ENCODE data around the gene OMP.

The OMP gene

DNA sequence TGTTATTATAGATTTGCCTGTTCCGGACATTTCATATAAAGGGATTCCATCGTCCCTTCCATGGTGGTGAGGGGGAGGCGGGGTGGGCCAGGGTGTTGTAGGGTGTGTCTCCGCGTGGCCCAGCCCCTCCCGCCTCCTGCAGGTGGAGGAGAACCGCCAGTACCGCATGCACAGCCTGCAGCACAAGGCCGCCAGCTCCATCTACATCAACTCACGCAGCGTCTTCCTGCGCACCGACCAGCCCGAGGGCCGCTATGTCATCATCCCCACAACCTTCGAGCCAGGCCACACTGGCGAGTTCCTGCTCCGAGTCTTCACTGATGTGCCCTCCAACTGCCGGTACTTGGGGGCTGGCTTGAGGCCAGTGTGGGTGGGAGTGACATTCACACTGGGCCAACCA is 17.9 kb downstream of the OMP start:
- TF ChIP-seq, protein P1, sequence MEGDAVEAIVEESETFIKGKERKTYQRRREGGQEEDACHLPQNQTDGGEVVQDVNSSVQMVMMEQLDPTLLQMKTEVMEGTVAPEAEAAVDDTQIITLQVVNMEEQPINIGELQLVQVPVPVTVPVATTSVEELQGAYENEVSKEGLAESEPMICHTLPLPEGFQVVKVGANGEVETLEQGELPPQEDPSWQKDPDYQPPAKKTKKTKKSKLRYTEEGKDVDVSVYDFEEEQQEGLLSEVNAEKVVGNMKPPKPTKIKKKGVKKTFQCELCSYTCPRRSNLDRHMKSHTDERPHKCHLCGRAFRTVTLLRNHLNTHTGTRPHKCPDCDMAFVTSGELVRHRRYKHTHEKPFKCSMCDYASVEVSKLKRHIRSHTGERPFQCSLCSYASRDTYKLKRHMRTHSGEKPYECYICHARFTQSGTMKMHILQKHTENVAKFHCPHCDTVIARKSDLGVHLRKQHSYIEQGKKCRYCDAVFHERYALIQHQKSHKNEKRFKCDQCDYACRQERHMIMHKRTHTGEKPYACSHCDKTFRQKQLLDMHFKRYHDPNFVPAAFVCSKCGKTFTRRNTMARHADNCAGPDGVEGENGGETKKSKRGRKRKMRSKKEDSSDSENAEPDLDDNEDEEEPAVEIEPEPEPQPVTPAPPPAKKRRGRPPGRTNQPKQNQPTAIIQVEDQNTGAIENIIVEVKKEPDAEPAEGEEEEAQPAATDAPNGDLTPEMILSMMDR (conservative IDR thresholded peaks at IDR 0.05; ENCODE audit: low read depth, low read length) = no peak
- no peak overlapping the region for H3K27ac ChIP-seq

DNA sequence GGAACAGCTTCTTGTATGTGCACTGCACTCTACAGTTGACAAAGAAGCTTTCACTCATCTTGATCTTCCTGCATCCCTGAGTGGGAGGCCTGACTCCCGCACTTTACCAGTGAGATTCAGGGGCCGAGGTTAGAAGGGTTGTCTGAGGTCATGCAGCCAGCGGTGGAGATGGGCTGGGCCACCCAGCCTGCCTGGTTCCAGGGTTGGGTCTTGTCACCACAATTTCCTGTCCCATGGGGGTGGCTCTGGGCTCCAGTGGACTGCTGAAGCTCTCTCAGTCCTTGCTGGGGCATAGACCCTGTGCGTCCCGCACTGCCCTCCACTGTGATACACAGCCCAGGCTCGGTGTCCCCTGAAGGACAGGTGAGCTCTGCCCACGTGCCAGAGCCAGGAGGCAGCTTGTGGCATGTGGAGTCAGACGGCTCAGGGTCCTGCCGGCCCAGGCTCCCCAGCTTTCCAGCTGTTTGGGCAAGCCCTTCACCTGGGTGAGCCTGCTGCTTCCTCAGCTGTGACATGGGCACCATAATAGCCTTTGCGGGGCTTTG is 18.5 kb downstream of the OMP start:
- no peak overlapping the region for H3K4me3 ChIP-seq (IDR thresholded peaks at IDR 0.05; ENCODE audit: insufficient read depth, low read depth, low read length)
- no peaks in the 10 kb centered on the region for H3K4me1 ChIP-seq (ENCODE audit: low read depth, poor library complexity, severe bottlenecking)
- H3K4me2 ChIP-seq = no peak overlapping the region
- H3K27ac ChIP-seq = no peak overlapping the region
- no peaks in the 10 kb centered on the region for H3K79me2 ChIP-seq (ENCODE audit: insufficient read depth, low read depth)
- H2AFZ ChIP-seq (ENCODE audit: low read depth) = no peak overlapping the region
- H3K27me3 ChIP-seq (ENCODE audit: insufficient read depth, low read depth) = no peaks in the 10 kb centered on the region
- H4K20me1 ChIP-seq (ENCODE audit: insufficient read depth) = no peaks in the 10 kb centered on the region
- H3K9ac ChIP-seq = no peak overlapping the region
- TF ChIP-seq, protein P1 (conservative IDR thresholded peaks at IDR 0.05; ENCODE audit: low read depth, low read length) = no peak
- H3K36me3 ChIP-seq (ENCODE audit: insufficient read depth) = no peaks in the 10 kb centered on the region

More for the DNA sequence above, 17.9 kb downstream of the OMP start:
- Histone ChIP-seq H3K4me3 (IDR thresholded peaks at IDR 0.05; ENCODE audit: insufficient read depth, low read depth, low read length) (no peak overlapping the region), H3K27me3 (ENCODE audit: insufficient read depth, low read depth) (no peaks in the 10 kb centered on the region), H3K9ac (no peak overlapping the region), H3K4me2 (no peak overlapping the region), H3K36me3 (ENCODE audit: insufficient read depth) (no peaks in the 10 kb centered on the region), H2AFZ (ENCODE audit: low read depth) (no peak overlapping the region), H3K4me1 (ENCODE audit: low read depth, poor library complexity, severe bottlenecking) (no peaks in the 10 kb centered on the region), H4K20me1 (ENCODE audit: insufficient read depth) (no peaks in the 10 kb centered on the region), H3K79me2 (ENCODE audit: insufficient read depth, low read depth) (no peaks in the 10 kb centered on the region)

DNA sequence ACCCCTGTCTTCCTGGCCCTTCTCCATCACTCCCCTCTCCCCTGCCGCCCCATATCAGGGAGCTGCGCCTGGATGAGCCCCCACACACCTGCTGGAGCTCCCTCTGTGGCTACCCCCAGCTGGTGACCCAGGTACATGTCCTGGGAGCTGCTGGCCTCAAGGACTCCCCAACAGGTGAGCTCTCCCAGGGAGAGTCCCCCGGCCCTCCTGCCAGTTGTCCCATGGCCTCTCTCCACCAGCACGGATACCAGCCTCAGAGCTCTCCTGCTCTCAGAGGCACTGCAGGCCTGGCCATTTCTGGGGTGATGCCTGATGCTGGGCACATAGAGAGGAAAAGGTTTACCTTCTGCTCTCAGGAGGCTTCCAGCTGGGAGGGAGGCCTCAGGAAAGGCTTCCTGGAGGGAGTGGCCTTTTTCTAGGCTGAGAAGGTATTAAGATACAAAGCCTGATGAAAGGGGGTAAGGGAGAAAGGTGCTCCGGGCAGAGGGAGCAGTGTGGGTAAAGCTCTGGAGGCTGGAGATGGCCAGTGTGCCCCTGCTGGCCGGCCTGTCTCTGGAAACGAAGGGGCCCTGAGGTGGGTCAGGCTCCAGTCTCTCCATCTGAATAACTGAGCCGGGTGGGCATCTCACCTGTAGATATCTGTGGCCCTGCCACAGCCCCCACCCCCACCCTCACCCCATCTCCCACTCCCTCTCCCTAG is 19.4 kb downstream of the OMP start:
- Histone ChIP-seq H4K20me1 (ENCODE audit: insufficient read depth) (no peaks in the 10 kb centered on the region), H3K9ac (no peak overlapping the region), H3K4me1 (ENCODE audit: low read depth, poor library complexity, severe bottlenecking) (peaks cover 3% of the 10 kb centered on the region), H3K27ac (no peak overlapping the region), H3K27me3 (ENCODE audit: insufficient read depth, low read depth) (no peaks in the 10 kb centered on the region), H3K79me2 (ENCODE audit: insufficient read depth, low read depth) (no peaks in the 10 kb centered on the region), H3K36me3 (ENCODE audit: insufficient read depth) (no peaks in the 10 kb centered on the region), H2AFZ (ENCODE audit: low read depth) (no peak overlapping the region), H3K4me2 (no peak overlapping the region), H3K4me3 (IDR thresholded peaks at IDR 0.05; ENCODE audit: insufficient read depth, low read depth, low read length) (no peak overlapping the region)
- TF ChIP-seq, protein P1 (conservative IDR thresholded peaks at IDR 0.05; ENCODE audit: low read depth, low read length) = no peak

DNA sequence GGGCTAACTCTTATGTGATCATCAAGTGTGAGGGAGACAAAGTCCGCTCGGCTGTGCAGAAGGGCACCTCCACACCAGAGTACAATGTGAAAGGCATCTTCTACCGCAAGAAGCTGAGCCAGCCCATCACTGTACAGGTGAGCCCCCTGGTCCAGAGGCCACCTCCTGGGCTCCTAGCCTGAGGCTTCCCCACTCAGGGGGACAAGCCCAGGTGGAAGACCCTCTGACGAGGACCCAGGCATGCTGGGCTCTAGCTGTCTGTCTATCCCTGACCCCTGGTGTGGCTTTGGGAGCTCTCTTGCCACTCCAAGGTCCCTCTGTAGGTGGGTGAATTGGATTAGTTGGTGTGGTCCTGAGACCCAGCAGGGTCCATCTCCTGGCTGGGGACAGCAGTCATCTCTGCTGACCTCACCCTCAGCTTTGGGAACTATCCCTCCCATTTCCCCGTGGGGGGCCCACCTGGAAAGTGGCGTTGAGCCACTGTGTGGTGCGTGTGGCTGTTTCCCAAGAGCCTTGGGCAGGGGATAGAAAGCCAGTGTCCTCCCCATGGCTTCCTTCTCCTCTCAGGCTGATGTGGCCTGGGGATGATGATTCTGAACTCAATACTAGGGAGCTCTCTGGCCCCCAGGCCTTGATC is 20.1 kb downstream of the OMP start:
- H3K27ac ChIP-seq = no peak overlapping the region
- no peak overlapping the region for H3K4me2 ChIP-seq

More for the DNA sequence above, 20.1 kb downstream of the OMP start:
- no peaks in the 10 kb centered on the region for H3K27me3 ChIP-seq (ENCODE audit: insufficient read depth, low read depth)
- H3K4me1 ChIP-seq (ENCODE audit: low read depth, poor library complexity, severe bottlenecking) = peaks cover 5% of the 10 kb centered on the region
- H2AFZ ChIP-seq (ENCODE audit: low read depth) = no peak overlapping the region
- no peaks in the 10 kb centered on the region for H3K36me3 ChIP-seq (ENCODE audit: insufficient read depth)
- TF ChIP-seq, protein P1 (conservative IDR thresholded peaks at IDR 0.05; ENCODE audit: low read depth, low read length) = no peak
- no peak overlapping the region for H3K9ac ChIP-seq
- no peaks in the 10 kb centered on the region for H3K79me2 ChIP-seq (ENCODE audit: insufficient read depth, low read depth)
- no peak overlapping the region for H3K4me3 ChIP-seq (IDR thresholded peaks at IDR 0.05; ENCODE audit: insufficient read depth, low read depth, low read length)
- no peaks in the 10 kb centered on the region for H4K20me1 ChIP-seq (ENCODE audit: insufficient read depth)
